HepG2 (cell line): ENCODE measurements around the gene AAGAB. TPM values are rescaled to one million over a fixed set of nuclear protein-coding genes. Genes with fewer than 3 reads are reported as not detected.

Experiments used
- ARNT2 ChIP-seq: sonication (generic); formaldehyde crosslinking; IDR thresholded peaks from 2 replicates; pipeline ENCODE4 v1.8.0; 2022; ENCODE audit warnings: mild to moderate bottlenecking, low read depth, missing genetic modification reagents, moderate library complexity
- E2F5 ChIP-seq: sonication (generic); formaldehyde crosslinking; conservative IDR thresholded peaks from 2 replicates; pipeline ENCODE4 v1.4.0; 2020; ENCODE audit warnings: missing genetic modification reagents
- FOXC1 ChIP-seq: sonication (generic); formaldehyde crosslinking; IDR thresholded peaks from 2 replicates; pipeline ENCODE4 v1.8.0; 2022; ENCODE audit warnings: mild to moderate bottlenecking, missing genetic modification reagents, borderline replicate concordance
- GMEB2 ChIP-seq: IDR thresholded peaks from 2 replicates; pipeline ENCODE4 v1.6.1; 2016; ENCODE audit warnings: missing biosample characterization, missing genetic modification reagents, low read depth
- HNF1A ChIP-seq, 2 experiments: sonication (generic) in 1 of 2; formaldehyde crosslinking in 1 of 2; IDR thresholded peaks; 2 replicates each; pipeline versions ENCODE4 v1.4.0 to v1.6.1; 2016 to 2020; ENCODE audit warnings: borderline replicate concordance in 1 of 2, low read depth in 1 of 2, mild to moderate bottlenecking in 1 of 2, missing genetic modification reagents in 1 of 2
- KDM3A ChIP-seq: IDR thresholded peaks from 2 replicates; pipeline ENCODE4 v1.6.1; 2018; ENCODE audit warnings: low read depth, missing compliant biosample characterization
- PHF8 ChIP-seq: sonication (generic); formaldehyde crosslinking; IDR thresholded peaks from 2 replicates; pipeline ENCODE4 v1.5.0; 2020; ENCODE audit warnings: missing genetic modification reagents
- RELA ChIP-seq: sonication (generic); formaldehyde crosslinking; IDR thresholded peaks from 2 replicates; pipeline ENCODE4 v1.4.0; 2020; ENCODE audit warnings: missing genetic modification reagents
- SKI ChIP-seq: fragments of 450-650 bp; IDR thresholded peaks from one replicate; pipeline ENCODE4 v1.6.1; 2018; ENCODE audit warnings: mild to moderate bottlenecking; ENCODE audit not compliant: partially characterized antibody
- SMAD1 ChIP-seq: sonication (generic); formaldehyde crosslinking; IDR thresholded peaks from 2 replicates; pipeline ENCODE4 v1.4.0; 2020; ENCODE audit warnings: missing genetic modification reagents, low read depth, mild to moderate bottlenecking, borderline replicate concordance
- ZFX ChIP-seq: sonication (generic); formaldehyde crosslinking; IDR thresholded peaks from 2 replicates; pipeline ENCODE4 v1.4.0; 2020; ENCODE audit warnings: mild to moderate bottlenecking, low read depth, missing genetic modification reagents, moderate library complexity
- ZNF331 ChIP-seq: sonication (generic); formaldehyde crosslinking; IDR thresholded peaks from 2 replicates; pipeline ENCODE4 v1.4.0; 2020; ENCODE audit warnings: missing genetic modification reagents
- ZNF674 ChIP-seq: sonication (generic); formaldehyde crosslinking; IDR thresholded peaks from 2 replicates; pipeline ENCODE4 v1.5.0; 2020; ENCODE audit warnings: low read depth, mild to moderate bottlenecking, missing genetic modification reagents
- ZNF775 ChIP-seq: sonication (generic); formaldehyde crosslinking; IDR thresholded peaks from 2 replicates; pipeline ENCODE4 v1.4.0; 2020; ENCODE audit warnings: missing genetic modification reagents, mild to moderate bottlenecking, moderate library complexity, borderline replicate concordance
- polyA plus RNA-seq, 8 experiments: library from polyadenylated mRNA; depleted of rRNA in 3 of 8; stranded (reverse) in 7 of 8; unstranded in 1 of 8; fragments of >200 nt; fragmentation: Illumina TruSeq in 4 of 8; extraction: Trizol in 4 of 8; gene quantifications; 2 replicates each; pipeline versions ENCODE4 v1.2.1 to v1.2.3, GENCODE V29; 2011 to 2016; ENCODE audit warnings: low read depth in 4 of 8, missing spikeins in 1 of 8, mixed read lengths in 1 of 8; ENCODE audit not compliant: insufficient read depth in 1 of 8
- total RNA-seq, 5 experiments: library from RNA; depleted of rRNA; stranded (reverse); fragments of >200 nt; fragmentation: Illumina TruSeq; extraction: Trizol; gene quantifications; 2 replicates each; pipeline ENCODE4 v1.2.3, GENCODE V29; 2016; ENCODE audit warnings: low read depth in 1 of 5

The AAGAB gene
- total and polyA plus RNA-seq, 2 of the 13 experiments (the other 11 are each of a cell fraction or from before 2014, with no cell fraction given) = 8.0 to 34.9 TPM

- TF ChIP-seq HNF1A (IDR thresholded peaks at IDR 0.05; ENCODE audit: low read depth) = no peak
- peak; percentile 61; the same call in 1 of the 2 replicates for TF ChIP-seq HNF1A (CRISPR knock-in tag; IDR thresholded peaks at IDR 0.05; ENCODE audit: borderline replicate concordance)
- TF ChIP-seq SMAD1 (CRISPR knock-in tag) = peak; percentile 95; the same call in 1 of the 2 replicates
- TF ChIP-seq ZNF775 (CRISPR knock-in tag) = no peak
- no peak for TF ChIP-seq SKI
- TF ChIP-seq ZNF674 (CRISPR knock-in tag) = 0 out of 2 replicates have a peak, but pooled peaks have one; percentile 67
- TF ChIP-seq ZFX (CRISPR knock-in tag) = peak; percentile 90
- peak; percentile 65; the same call in 1 of the 2 replicates for TF ChIP-seq ARNT2 (CRISPR knock-in tag)
- 0 out of 2 replicates have a peak, but pooled peaks have one; percentile 23 for TF ChIP-seq GMEB2
- no peak for TF ChIP-seq RELA (CRISPR knock-in tag)
- TF ChIP-seq KDM3A (CRISPR knock-in tag) = peak; percentile 95
- peak; percentile 52; the same call in 1 of the 2 replicates for TF ChIP-seq ZNF331 (CRISPR knock-in tag)
- peak; percentile 59; the same call in 1 of the 2 replicates for TF ChIP-seq FOXC1
- TF ChIP-seq E2F5 (CRISPR knock-in tag) = no peak; the same call in none of the 2 replicates
- peak; percentile 89 for TF ChIP-seq PHF8 (CRISPR knock-in tag)
Measured at GRCh38 chr15:67254238-67255175, at the start of gene AAGAB, which contains the start of gene IQCH (continued).
